ENCODE data around the gene ALDH3A1.

DNA sequence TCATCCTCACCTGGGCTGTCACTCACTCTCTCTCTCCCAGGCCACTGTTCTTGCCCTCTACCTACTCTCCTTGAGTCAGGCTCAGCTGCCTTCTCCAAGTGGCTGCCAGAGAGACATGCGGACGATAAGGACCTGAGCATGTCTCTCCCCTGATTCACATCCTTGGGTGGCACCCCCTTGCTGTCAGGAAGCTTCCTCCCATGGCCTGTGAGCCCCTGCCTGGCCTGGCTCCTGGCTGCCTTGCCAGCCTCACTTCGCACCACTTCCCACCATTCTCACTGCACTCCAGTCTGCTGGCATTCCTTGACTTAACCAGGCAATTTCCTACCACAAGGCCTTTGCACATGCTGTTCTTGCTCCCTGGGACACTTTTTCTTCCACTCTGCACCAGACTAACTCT lies 2.7 kb upstream of the ALDH3A1 start:
- TF ChIP-seq HDGF (IDR thresholded peaks at IDR 0.05) (no peak), MXI1 (IDR thresholded peaks at IDR 0.05; ENCODE audit: low read depth, low read length) (no peak), CEBPB (IDR thresholded peaks at IDR 0.05; ENCODE audit: borderline replicate concordance in 1 of 2, low read depth in 2 of 2, low read length in 2 of 2) (no peak), SMC3 (IDR thresholded peaks at IDR 0.05; ENCODE audit: borderline replicate concordance, low read length) (no peak), CHD4 (IDR thresholded peaks at IDR 0.05) (no peak), CHD2 (IDR thresholded peaks at IDR 0.05; ENCODE audit: borderline replicate concordance, low read depth, low read length) (no peak), RFX5 (IDR thresholded peaks at IDR 0.05; ENCODE audit: low read depth, low read length) (no peak), EP300 (IDR thresholded peaks at IDR 0.05; ENCODE audit: borderline replicate concordance in 1 of 2, control insufficient read depth in 1 of 2, low read depth in 2 of 2, low read length in 2 of 2) (no peak), MYC (IDR thresholded peaks at IDR 0.05; ENCODE audit: insufficient read depth, insufficient read length, insufficient replicate concordance, low read length, severe bottlenecking) (no peak), YY1 (IDR thresholded peaks at IDR 0.05; ENCODE audit: low read depth, low read length) (no peak), ZSCAN29 (IDR thresholded peaks at IDR 0.05) (no peak), PML (IDR thresholded peaks at IDR 0.05; ENCODE audit: low read length) (no peak)
- TF ChIP-seq, protein P1, sequence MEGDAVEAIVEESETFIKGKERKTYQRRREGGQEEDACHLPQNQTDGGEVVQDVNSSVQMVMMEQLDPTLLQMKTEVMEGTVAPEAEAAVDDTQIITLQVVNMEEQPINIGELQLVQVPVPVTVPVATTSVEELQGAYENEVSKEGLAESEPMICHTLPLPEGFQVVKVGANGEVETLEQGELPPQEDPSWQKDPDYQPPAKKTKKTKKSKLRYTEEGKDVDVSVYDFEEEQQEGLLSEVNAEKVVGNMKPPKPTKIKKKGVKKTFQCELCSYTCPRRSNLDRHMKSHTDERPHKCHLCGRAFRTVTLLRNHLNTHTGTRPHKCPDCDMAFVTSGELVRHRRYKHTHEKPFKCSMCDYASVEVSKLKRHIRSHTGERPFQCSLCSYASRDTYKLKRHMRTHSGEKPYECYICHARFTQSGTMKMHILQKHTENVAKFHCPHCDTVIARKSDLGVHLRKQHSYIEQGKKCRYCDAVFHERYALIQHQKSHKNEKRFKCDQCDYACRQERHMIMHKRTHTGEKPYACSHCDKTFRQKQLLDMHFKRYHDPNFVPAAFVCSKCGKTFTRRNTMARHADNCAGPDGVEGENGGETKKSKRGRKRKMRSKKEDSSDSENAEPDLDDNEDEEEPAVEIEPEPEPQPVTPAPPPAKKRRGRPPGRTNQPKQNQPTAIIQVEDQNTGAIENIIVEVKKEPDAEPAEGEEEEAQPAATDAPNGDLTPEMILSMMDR (IDR thresholded peaks at IDR 0.05 in 2 of 3, conservative IDR thresholded peaks at IDR 0.05 in 1 of 3; ENCODE audit: control insufficient read depth in 2 of 3, extremely low read depth in 1 of 3, insufficient read depth in 1 of 3, low read depth in 3 of 3, low read length in 3 of 3) = no peak
- TF ChIP-seq, protein P2, sequence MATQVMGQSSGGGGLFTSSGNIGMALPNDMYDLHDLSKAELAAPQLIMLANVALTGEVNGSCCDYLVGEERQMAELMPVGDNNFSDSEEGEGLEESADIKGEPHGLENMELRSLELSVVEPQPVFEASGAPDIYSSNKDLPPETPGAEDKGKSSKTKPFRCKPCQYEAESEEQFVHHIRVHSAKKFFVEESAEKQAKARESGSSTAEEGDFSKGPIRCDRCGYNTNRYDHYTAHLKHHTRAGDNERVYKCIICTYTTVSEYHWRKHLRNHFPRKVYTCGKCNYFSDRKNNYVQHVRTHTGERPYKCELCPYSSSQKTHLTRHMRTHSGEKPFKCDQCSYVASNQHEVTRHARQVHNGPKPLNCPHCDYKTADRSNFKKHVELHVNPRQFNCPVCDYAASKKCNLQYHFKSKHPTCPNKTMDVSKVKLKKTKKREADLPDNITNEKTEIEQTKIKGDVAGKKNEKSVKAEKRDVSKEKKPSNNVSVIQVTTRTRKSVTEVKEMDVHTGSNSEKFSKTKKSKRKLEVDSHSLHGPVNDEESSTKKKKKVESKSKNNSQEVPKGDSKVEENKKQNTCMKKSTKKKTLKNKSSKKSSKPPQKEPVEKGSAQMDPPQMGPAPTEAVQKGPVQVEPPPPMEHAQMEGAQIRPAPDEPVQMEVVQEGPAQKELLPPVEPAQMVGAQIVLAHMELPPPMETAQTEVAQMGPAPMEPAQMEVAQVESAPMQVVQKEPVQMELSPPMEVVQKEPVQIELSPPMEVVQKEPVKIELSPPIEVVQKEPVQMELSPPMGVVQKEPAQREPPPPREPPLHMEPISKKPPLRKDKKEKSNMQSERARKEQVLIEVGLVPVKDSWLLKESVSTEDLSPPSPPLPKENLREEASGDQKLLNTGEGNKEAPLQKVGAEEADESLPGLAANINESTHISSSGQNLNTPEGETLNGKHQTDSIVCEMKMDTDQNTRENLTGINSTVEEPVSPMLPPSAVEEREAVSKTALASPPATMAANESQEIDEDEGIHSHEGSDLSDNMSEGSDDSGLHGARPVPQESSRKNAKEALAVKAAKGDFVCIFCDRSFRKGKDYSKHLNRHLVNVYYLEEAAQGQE (IDR thresholded peaks at IDR 0.05; ENCODE audit: low read depth, low read length) = no peak

Data from GM12878 (cell line).